Stimulated activated CD4-positive, alpha-beta T cell treated with anti-CD3 and anti-CD28 coated beads, Interleukin-4, amount 100 ng/mL, for 24 hours (primary cell): ENCODE data around the gene DPH1.

Experiments
- DNase-seq: peaks from one replicate; pipeline ENCODE4 v3.0.0-alpha.2; 2020

Gene DPH1

GRCh38 chr17:2050300-2051060, 20.5 kb downstream of the DPH1 start:
- DNase-seq: peak; percentile 71

DNA sequence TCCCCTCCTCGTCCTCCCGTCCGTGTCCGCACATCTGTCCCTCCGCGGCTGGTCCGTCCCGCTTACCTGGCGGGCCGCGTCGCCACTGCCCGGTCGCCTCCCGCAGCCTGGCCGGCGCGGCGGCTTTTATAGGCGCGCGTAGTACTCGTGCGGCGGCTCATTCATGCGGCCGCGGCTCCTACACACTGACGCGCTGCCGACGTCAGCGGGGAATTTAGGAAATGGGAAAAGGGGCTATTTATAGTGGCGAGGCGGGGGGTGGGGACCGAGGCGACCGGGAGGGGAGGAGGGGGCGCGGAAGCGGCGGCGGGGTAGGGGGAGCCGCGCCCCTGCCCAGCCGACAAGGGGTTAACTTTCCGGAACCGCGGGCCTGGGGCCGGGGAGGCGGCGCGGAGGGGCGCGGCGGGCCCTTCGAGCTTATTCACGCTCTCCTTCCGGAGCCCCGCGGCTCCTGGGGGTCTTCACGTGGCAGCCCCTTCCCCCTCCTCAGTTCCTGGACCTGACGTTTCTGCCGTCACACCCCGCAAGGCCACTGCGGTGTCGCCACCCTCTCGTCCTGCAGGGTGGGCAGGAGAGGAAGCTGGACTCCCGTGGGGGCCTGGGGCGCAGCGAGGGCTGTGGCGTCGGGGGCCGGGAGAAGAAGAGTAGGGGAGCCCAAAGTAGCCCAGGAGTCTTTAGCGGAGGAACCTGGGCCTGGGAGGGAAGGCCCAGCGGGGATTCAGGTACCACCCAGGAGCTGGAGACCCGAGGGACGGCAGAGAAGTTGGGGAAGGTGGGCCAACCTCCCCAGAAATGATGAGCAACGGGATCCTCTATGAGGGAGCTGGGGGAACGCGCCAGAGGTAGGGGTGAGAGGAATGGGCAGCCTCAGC, 21.3 kb downstream of the DPH1 start:
- DNase-seq: no peak

DNA sequence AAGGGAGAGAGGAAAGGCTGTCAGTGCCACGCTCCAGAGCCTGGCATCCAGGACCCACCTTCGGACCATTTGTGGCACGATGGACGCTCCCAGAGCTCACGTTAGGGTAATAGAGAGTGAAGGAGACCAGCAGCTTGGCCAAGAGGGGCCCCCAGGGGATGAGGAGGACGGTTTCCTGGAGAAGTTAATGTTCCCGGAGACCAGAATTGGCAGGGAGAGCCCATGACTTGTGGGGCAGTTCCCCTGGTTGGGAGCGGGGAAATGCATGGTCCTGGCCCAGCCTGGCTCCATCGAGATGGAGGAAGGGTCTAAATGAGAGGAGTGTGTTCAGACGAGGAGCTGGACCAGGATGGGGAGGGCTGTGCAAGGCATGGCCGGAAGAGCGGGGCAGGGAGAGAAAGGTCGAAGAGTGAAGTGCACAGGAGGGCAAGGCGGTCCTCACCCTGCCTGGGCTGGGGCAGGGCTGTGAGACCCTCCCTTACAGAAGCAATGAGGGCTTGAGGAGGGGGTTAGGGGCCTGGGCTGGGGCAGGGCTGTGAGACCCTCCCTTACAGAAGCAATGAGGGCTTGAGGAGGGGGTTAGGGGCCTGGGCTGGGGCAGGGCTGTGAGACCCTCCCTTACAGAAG, 22.1 kb downstream of the DPH1 start:
- DNase-seq: no peak

- DNase-seq: peak; percentile 79
Observed at GRCh38 chr17:2053380-2054261, 23.7 kb downstream of the DPH1 start.

DNA sequence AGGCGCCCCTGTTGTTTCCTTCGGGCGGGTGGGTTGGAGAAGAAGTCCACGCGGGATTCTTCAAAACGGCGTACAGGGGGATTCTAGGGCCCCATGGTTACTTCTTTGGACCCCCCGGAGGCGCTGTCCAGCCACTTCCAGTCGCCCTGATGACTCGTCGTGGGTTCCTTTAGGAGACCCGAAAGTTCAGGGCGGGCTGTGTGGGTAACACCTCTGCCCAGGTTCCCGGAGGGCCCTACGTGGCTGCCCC, 24.2 kb downstream of the DPH1 start:
- no peak for DNase-seq

- peak; percentile 78 for DNase-seq
Observed at GRCh38 chr17:2054512-2055291, 24.7 kb downstream of the DPH1 start, which contains the start of gene HIC1. TSS of gene HIC1 (plus strand) at chr17:2055103. CDS start at chr17:2056691, 1,588 bp downstream.

DNA sequence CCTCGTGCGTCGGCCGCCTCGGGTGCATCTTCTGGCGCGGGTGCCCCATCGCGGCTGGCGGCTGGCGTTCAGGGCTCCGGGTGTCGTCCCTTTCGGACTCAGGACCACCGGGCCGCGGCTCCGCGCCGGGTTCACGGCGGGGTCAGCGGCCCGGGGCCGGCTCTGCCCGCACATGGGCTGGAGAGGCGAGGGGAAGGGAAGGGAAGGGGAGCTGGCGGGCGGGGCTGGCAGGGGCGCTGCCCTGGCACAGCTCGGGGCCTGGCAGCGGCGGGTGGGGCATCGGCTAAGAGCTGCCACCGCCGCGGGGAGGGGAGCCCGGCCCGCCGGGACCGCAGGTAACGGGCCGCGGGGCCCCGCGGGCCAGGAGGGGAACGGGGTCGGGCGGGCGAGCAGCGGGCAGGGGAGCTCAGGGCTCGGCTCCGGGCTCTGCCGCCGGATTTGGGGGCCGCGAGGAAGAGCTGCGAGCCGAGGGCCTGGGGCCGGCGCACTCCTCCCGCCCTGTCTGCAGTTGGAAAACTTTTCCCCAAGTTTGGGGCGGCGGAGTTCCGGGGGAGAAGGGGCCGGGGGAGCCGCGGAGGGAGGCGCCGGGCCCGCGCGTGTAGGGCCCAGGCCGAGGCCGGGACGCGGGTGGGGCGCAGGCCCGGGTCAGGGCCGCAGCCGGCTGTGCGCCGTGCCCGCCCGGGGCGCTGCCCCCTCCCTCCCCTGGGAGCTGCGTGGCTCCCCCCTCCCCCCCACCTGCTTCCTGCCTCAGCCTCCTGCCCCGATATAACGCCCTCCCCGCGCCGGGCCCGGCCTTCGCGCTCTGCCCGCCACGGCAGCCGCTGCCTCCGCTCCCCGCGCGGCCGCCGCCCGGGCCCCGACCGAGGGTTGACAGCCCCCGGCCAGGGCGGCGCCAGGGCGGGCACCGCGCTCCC, 25.6 kb downstream of the DPH1 start:
- DNase-seq: peak; percentile 32

DNA sequence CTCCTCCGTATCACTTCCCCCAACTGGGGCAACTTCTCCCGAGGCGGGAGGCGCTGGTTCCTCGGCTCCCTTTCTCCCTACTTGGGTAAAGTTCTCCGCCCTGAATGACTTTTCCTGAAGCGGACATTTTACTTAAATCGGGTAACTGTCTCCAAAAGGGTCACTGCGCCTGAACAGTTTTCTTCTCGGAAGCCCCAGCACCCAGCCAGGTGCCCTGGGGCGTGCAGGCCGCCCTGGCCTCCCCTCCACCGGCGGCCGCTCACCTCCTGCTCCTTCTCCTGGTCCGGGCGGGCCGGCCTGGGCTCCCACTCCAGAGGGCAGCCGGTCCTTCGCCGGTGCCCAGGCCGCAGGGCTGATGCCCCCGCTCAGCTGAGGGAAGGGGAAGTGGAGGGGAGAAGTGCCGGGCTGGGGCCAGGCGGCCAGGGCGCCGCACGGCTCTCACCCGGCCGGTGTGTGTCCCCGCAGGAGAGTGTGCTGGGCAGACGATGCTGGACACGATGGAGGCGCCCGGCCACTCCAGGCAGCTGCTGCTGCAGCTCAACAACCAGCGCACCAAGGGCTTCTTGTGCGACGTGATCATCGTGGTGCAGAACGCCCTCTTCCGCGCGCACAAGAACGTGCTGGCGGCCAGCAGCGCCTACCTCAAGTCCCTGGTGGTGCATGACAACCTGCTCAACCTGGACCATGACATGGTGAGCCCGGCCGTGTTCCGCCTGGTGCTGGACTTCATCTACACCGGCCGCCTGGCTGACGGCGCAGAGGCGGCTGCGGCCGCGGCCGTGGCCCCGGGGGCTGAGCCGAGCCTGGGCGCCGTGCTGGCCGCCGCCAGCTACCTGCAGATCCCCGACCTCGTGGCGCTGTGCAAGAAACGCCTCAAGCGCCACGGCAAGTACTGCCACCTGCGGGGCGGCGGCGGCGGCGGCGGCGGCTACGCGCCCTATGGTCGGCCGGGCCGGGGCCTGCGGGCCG, 26.5 kb downstream of the DPH1 start:
- DNase-seq: peak; percentile 52

DNA sequence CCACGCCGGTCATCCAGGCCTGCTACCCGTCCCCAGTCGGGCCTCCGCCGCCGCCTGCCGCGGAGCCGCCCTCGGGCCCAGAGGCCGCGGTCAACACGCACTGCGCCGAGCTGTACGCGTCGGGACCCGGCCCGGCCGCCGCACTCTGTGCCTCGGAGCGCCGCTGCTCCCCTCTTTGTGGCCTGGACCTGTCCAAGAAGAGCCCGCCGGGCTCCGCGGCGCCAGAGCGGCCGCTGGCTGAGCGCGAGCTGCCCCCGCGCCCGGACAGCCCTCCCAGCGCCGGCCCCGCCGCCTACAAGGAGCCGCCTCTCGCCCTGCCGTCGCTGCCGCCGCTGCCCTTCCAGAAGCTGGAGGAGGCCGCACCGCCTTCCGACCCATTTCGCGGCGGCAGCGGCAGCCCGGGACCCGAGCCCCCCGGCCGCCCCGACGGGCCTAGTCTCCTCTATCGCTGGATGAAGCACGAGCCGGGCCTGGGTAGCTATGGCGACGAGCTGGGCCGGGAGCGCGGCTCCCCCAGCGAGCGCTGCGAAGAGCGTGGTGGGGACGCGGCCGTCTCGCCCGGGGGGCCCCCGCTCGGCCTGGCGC, 27.3 kb downstream of the DPH1 start:
- no peak for DNase-seq

DNA sequence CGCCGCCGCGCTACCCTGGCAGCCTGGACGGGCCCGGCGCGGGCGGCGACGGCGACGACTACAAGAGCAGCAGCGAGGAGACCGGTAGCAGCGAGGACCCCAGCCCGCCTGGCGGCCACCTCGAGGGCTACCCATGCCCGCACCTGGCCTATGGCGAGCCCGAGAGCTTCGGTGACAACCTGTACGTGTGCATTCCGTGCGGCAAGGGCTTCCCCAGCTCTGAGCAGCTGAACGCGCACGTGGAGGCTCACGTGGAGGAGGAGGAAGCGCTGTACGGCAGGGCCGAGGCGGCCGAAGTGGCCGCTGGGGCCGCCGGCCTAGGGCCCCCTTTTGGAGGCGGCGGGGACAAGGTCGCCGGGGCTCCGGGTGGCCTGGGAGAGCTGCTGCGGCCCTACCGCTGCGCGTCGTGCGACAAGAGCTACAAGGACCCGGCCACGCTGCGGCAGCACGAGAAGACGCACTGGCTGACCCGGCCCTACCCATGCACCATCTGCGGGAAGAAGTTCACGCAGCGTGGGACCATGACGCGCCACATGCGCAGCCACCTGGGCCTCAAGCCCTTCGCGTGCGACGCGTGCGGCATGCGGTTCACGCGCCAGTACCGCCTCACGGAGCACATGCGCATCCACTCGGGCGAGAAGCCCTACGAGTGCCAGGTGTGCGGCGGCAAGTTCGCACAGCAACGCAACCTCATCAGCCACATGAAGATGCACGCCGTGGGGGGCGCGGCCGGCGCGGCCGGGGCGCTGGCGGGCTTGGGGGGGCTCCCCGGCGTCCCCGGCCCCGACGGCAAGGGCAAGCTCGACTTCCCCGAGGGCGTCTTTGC, 28.0 kb downstream of the DPH1 start:
- DNase-seq: no peak

- DNase-seq: peak; percentile 67
Observed at GRCh38 chr17:2058586-2059546, 28.9 kb downstream of the DPH1 start.

- no peak for DNase-seq
Observed at GRCh38 chr17:2059547-2060384, 29.8 kb downstream of the DPH1 start.

GRCh38 chr17:2060385-2060658, 30.4 kb downstream of the DPH1 start:
- no peak for DNase-seq

DNA sequence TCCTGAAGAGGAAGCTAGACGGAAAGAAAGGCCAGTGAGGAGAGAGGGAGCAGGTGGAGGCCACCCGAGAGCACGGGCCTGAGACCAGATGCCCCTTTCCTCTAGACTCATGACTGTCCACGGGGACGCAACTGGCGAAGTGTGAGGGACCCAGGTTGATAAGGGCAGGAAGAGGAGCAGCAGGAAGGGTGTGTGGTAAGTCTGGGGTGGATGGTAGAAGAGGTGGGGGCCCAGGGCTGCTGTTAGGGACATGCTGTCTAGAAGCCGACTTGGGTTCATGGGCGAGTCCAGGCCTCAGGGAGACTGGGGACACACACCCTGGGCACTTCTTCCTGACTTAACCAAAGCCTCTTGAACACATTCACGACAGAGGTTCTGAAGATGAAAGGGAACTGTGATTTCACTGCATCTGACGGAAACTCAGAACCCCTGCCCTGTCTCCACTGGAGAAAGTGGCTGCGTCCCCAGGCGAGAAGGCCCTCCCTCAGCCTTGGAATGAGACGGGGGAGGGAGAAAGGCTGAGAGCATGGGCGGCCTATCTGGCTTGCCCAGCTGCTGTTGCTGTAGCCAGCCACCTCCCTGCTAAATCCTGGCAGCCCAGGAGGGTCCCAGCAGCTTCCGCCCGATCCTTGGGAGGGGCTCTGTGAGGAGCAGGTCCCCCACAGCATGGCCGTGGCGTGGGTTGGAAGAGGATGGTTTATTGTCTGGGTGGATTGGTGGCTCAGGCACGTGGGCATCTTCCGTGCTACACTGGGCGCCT, 30.9 kb downstream of the DPH1 start:
- no peak for DNase-seq

- DNase-seq: no peak
Observed at GRCh38 chr17:2061441-2061958, 31.5 kb downstream of the DPH1 start.
